GM12801 (cell line): ENCODE measurements around the gene ANKMY2.

Experiments used
- CTCF ChIP-seq: IDR thresholded peaks from one replicate; pipeline ENCODE4 v1.5.1; 2011; ENCODE audit warnings: control low read depth; ENCODE audit not compliant: insufficient read length; ENCODE audit errors: extremely low read depth

ANKMY2 gene

GRCh38 chr7:16668049-16668858, 22.7 kb upstream of the ANKMY2 start:
- TF ChIP-seq CTCF: no peak

- TF ChIP-seq CTCF: no peak
These were observed 21.8 kb upstream of the ANKMY2 start for GRCh38 chr7:16667355-16667754.

- TF ChIP-seq CTCF: no peak
These were observed 16.4 kb upstream of the ANKMY2 start for GRCh38 chr7:16661924-16662323.

- no peak for TF ChIP-seq CTCF
These were observed 15.3 kb upstream of the ANKMY2 start for GRCh38 chr7:16660702-16661464.

- no peak for TF ChIP-seq CTCF
These were observed 12.2 kb upstream of the ANKMY2 start for GRCh38 chr7:16657656-16658279.

- TF ChIP-seq CTCF: no peak
These were observed 10.6 kb upstream of the ANKMY2 start for GRCh38 chr7:16656141-16656540.

GRCh38 chr7:16655394-16655793, 9.8 kb upstream of the ANKMY2 start:
- no peak for TF ChIP-seq CTCF
